HepG2 (cell line): ENCODE data around the gene SPPL2B. TPM values are rescaled to one million over a fixed set of nuclear protein-coding genes. Genes with fewer than 3 reads are reported as not detected.
A peak's percentile ranks its signal among the peaks of the same experiment; 100 is the strongest.

ENCODE experiments used
- CSRNP1 ChIP-seq: sonication (generic); formaldehyde crosslinking; IDR thresholded peaks from 2 replicates; pipeline ENCODE4 v1.8.1; 2023; ENCODE audit warnings: mild to moderate bottlenecking, missing genetic modification reagents
- GATAD1 ChIP-seq: IDR thresholded peaks from 2 replicates; pipeline ENCODE4 v1.6.1; 2016; ENCODE audit warnings: missing genetic modification reagents, missing compliant biosample characterization
- HNF1B ChIP-seq: sonication (generic); formaldehyde crosslinking; IDR thresholded peaks from 2 replicates; pipeline ENCODE4 v1.5.1; 2020; ENCODE audit warnings: mild to moderate bottlenecking, moderate library complexity, missing genetic modification reagents
- JARID2 ChIP-seq: sonication (generic); formaldehyde crosslinking; IDR thresholded peaks from 2 replicates; pipeline ENCODE4 v1.8.1; 2023; ENCODE audit warnings: missing genetic modification reagents, inconsistent platforms; ENCODE audit not compliant: insufficient replicate concordance
- KAT8 ChIP-seq: IDR thresholded peaks from 2 replicates; pipeline ENCODE4 v1.6.1; 2016; ENCODE audit warnings: missing genetic modification reagents, missing compliant biosample characterization
- MXD4 ChIP-seq: IDR thresholded peaks from 2 replicates; pipeline ENCODE4 v1.6.1; 2016; ENCODE audit warnings: mild to moderate bottlenecking, missing biosample characterization, missing genetic modification reagents
- ZNF121 ChIP-seq: sonication (generic); formaldehyde crosslinking; IDR thresholded peaks from 2 replicates; pipeline ENCODE4 v1.5.0; 2020; ENCODE audit warnings: mild to moderate bottlenecking, missing genetic modification reagents
- ZNF20 ChIP-seq: sonication (generic); formaldehyde crosslinking; IDR thresholded peaks from 2 replicates; pipeline ENCODE4 v1.4.0; 2020; ENCODE audit warnings: mild to moderate bottlenecking, moderate library complexity, missing genetic modification reagents
- ZNF274 ChIP-seq: sonication (generic); formaldehyde crosslinking; IDR thresholded peaks from 2 replicates; pipeline ENCODE4 v1.5.1; 2020; ENCODE audit warnings: mild to moderate bottlenecking, missing genetic modification reagents
- ZNF547 ChIP-seq: sonication (generic); formaldehyde crosslinking; IDR thresholded peaks from 2 replicates; pipeline ENCODE4 v1.5.1; 2020; ENCODE audit warnings: mild to moderate bottlenecking, missing genetic modification reagents
- ZNF558 ChIP-seq: sonication (generic); formaldehyde crosslinking; IDR thresholded peaks from 2 replicates; pipeline ENCODE4 v1.9.0; 2022; ENCODE audit warnings: mild to moderate bottlenecking, missing genetic modification reagents, borderline replicate concordance
- ZNF629 ChIP-seq: sonication (generic); formaldehyde crosslinking; conservative IDR thresholded peaks from 2 replicates; pipeline ENCODE4 v1.5.0; 2020; ENCODE audit warnings: missing genetic modification reagents
- ZNF781 ChIP-seq: sonication (generic); formaldehyde crosslinking; IDR thresholded peaks from 2 replicates; pipeline ENCODE4 v1.5.1; 2020; ENCODE audit warnings: borderline replicate concordance, mild to moderate bottlenecking, missing genetic modification reagents; ENCODE audit errors: not compliant biosample characterization
- ZNF790 ChIP-seq: sonication (generic); formaldehyde crosslinking; IDR thresholded peaks from 2 replicates; pipeline ENCODE4 v1.8.0; 2022; ENCODE audit warnings: missing genetic modification reagents, mild to moderate bottlenecking, borderline replicate concordance
- ZNF850 ChIP-seq: sonication (generic); formaldehyde crosslinking; conservative IDR thresholded peaks from 2 replicates; pipeline ENCODE4 v1.9.0; 2021; ENCODE audit warnings: mild to moderate bottlenecking, missing genetic modification reagents
- polyA plus RNA-seq, 8 experiments: library from polyadenylated mRNA; depleted of rRNA in 3 of 8; stranded (reverse) in 7 of 8; unstranded in 1 of 8; fragments of >200 nt; fragmentation: Illumina TruSeq in 4 of 8; extraction: Trizol in 4 of 8; gene quantifications; 2 replicates each; pipeline versions ENCODE4 v1.2.1 to v1.2.3, GENCODE V29; 2011 to 2016; ENCODE audit warnings: low read depth in 4 of 8, missing spikeins in 1 of 8, mixed read lengths in 1 of 8; ENCODE audit not compliant: insufficient read depth in 1 of 8
- total RNA-seq, 5 experiments: library from RNA; depleted of rRNA; stranded (reverse); fragments of >200 nt; fragmentation: Illumina TruSeq; extraction: Trizol; gene quantifications; 2 replicates each; pipeline ENCODE4 v1.2.3, GENCODE V29; 2016; ENCODE audit warnings: low read depth in 1 of 5
- TF ChIP-seq, protein P1 (sequence below): fragments of 450-650 bp; IDR thresholded peaks from 2 replicates; pipeline ENCODE4 v1.6.1; 2017; ENCODE audit warnings: mild to moderate bottlenecking
- TF ChIP-seq, protein P2 (sequence below): IDR thresholded peaks from 2 replicates; pipeline ENCODE4 v1.4.0; 2020; ENCODE audit warnings: mild to moderate bottlenecking, missing genetic modification reagents

SPPL2B gene
- total and polyA plus RNA-seq, 2 of the 13 experiments (the other 11 are each of a cell fraction or from before 2014, with no cell fraction given) = 14.9 to 15.2 TPM

DNA sequence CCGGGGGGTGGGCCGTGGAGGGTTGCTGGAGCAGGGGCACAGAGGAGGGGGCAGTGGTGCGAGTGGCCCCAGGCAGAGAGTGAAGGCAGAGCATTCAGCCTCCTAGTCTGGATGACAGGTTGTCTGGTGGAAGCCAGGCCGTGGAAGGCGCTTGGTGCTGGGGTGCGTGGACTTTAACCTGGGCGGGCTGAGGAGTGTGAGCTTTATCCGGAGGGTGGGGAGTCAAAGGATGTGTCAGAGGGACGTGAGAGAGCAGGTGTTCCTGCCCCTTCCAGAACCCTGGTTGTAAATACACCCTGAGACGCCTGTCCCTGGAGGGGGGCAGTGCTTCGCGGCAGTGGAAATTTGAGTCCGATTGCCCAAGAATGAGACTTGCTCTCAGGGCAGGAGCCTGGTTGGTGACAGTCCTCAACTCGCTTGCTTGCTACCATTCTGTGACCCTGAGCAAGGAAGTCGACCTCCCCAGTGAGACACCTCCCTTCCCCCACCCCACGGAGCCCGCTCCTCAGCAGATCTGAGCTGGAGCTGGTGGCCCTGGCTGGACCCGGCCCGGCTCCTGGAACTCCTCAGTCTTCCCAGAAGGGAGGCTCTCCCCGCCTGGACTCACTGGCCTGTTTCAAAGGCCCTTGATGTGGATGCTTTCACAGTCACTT lies 2.3 kb downstream of the SPPL2B start (continued):
- TF ChIP-seq, protein P1, sequence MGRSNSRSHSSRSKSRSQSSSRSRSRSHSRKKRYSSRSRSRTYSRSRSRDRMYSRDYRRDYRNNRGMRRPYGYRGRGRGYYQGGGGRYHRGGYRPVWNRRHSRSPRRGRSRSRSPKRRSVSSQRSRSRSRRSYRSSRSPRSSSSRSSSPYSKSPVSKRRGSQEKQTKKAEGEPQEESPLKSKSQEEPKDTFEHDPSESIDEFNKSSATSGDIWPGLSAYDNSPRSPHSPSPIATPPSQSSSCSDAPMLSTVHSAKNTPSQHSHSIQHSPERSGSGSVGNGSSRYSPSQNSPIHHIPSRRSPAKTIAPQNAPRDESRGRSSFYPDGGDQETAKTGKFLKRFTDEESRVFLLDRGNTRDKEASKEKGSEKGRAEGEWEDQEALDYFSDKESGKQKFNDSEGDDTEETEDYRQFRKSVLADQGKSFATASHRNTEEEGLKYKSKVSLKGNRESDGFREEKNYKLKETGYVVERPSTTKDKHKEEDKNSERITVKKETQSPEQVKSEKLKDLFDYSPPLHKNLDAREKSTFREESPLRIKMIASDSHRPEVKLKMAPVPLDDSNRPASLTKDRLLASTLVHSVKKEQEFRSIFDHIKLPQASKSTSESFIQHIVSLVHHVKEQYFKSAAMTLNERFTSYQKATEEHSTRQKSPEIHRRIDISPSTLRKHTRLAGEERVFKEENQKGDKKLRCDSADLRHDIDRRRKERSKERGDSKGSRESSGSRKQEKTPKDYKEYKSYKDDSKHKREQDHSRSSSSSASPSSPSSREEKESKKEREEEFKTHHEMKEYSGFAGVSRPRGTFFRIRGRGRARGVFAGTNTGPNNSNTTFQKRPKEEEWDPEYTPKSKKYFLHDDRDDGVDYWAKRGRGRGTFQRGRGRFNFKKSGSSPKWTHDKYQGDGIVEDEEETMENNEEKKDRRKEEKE = no peak
- TF ChIP-seq ZNF850 (CRISPR knock-in tag) = no peak
- peak; percentile 15; the same call in 1 of the 2 replicates for TF ChIP-seq ZNF121
- TF ChIP-seq ZNF558 (CRISPR knock-in tag) = no peak
- 0 out of 2 replicates have a peak, but pooled peaks have one; percentile 24 for TF ChIP-seq MXD4 (CRISPR knock-in tag)
- TF ChIP-seq ZNF629 = no peak
- peak; percentile 22; the same call in 1 of the 2 replicates for TF ChIP-seq ZNF547 (CRISPR knock-in tag)
- TF ChIP-seq HNF1B (CRISPR knock-in tag) = no peak
- peak; percentile 42; the same call in 1 of the 2 replicates for TF ChIP-seq KAT8
- no peak for TF ChIP-seq ZNF790 (CRISPR knock-in tag)
- no peak for TF ChIP-seq ZNF20
- TF ChIP-seq, protein P2, sequence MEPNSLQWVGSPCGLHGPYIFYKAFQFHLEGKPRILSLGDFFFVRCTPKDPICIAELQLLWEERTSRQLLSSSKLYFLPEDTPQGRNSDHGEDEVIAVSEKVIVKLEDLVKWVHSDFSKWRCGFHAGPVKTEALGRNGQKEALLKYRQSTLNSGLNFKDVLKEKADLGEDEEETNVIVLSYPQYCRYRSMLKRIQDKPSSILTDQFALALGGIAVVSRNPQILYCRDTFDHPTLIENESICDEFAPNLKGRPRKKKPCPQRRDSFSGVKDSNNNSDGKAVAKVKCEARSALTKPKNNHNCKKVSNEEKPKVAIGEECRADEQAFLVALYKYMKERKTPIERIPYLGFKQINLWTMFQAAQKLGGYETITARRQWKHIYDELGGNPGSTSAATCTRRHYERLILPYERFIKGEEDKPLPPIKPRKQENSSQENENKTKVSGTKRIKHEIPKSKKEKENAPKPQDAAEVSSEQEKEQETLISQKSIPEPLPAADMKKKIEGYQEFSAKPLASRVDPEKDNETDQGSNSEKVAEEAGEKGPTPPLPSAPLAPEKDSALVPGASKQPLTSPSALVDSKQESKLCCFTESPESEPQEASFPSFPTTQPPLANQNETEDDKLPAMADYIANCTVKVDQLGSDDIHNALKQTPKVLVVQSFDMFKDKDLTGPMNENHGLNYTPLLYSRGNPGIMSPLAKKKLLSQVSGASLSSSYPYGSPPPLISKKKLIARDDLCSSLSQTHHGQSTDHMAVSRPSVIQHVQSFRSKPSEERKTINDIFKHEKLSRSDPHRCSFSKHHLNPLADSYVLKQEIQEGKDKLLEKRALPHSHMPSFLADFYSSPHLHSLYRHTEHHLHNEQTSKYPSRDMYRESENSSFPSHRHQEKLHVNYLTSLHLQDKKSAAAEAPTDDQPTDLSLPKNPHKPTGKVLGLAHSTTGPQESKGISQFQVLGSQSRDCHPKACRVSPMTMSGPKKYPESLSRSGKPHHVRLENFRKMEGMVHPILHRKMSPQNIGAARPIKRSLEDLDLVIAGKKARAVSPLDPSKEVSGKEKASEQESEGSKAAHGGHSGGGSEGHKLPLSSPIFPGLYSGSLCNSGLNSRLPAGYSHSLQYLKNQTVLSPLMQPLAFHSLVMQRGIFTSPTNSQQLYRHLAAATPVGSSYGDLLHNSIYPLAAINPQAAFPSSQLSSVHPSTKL (CRISPR knock-in tag) = peak; percentile 65
- TF ChIP-seq ZNF274 (CRISPR knock-in tag) = no peak
- no peak for TF ChIP-seq CSRNP1 (CRISPR knock-in tag)
- TF ChIP-seq JARID2 = no peak
- no peak for TF ChIP-seq ZNF781 (CRISPR knock-in tag)
- TF ChIP-seq GATAD1 (CRISPR knock-in tag) = 0 out of 2 replicates have a peak, but pooled peaks have one; percentile 11
